GM18951 (cell line): ENCODE data around the gene SLC9A8.
A peak's percentile ranks its signal among the peaks of the same experiment; 100 is the strongest.

Source experiments
- POLR2A ChIP-seq: IDR thresholded peaks from 4 replicates; pipeline ENCODE4 v1.6.1; 2011; ENCODE audit warnings: mild to moderate bottlenecking; ENCODE audit not compliant: insufficient read length, insufficient read depth; ENCODE audit errors: extremely low read depth
- in situ Hi-C: fragments of 300-500 bp; cut with MboI; formaldehyde crosslinking; loops from one replicate; pipeline ENCODE4 v1.12.0; 2022; ENCODE audit warnings: low sequenced_read_pairs, mixed read lengths, inconsistent platforms; ENCODE audit not compliant: unreplicated experiment

SLC9A8 gene

DNA sequence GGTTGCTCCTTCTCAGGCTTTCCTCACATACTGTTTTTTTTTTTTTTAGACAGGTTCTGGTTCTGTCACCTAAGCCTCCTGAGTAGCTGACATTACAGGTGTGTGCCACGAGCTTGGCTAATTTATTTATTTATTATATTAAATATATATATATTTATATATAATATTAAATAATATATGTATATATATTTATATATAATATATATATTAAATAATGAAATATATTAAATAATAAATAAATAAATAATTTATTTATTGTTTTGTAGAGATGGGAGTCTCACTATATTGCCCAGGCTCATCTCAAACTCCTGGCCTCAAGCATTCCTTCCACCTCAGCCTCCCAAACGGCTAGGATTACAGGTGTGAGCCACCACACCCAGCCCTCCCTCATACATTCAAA is 28.3 kb upstream of the SLC9A8 start:
- TF ChIP-seq POLR2A = no peak
- in situ Hi-C loops = no loop called here

GRCh38 chr20:49785149-49785851 is 27.3 kb upstream of the SLC9A8 start:
- TF ChIP-seq POLR2A = peak; percentile 12
- in situ Hi-C loops = no loop called here

- in situ Hi-C loops = no loop called here
- no peak for TF ChIP-seq POLR2A
Measured at GRCh38 chr20:49785852-49786175, 26.8 kb upstream of the SLC9A8 start.

- TF ChIP-seq POLR2A = no peak
- in situ Hi-C loops = no loop called here
Measured at GRCh38 chr20:49786196-49786595, 26.4 kb upstream of the SLC9A8 start.

- TF ChIP-seq POLR2A = no peak
- in situ Hi-C loops = no loop called here
Measured at GRCh38 chr20:49786668-49787370, 25.8 kb upstream of the SLC9A8 start.

- no peak for TF ChIP-seq POLR2A
- in situ Hi-C loops = no loop called here
Measured at GRCh38 chr20:49787371-49788357, 25.0 kb upstream of the SLC9A8 start.

DNA sequence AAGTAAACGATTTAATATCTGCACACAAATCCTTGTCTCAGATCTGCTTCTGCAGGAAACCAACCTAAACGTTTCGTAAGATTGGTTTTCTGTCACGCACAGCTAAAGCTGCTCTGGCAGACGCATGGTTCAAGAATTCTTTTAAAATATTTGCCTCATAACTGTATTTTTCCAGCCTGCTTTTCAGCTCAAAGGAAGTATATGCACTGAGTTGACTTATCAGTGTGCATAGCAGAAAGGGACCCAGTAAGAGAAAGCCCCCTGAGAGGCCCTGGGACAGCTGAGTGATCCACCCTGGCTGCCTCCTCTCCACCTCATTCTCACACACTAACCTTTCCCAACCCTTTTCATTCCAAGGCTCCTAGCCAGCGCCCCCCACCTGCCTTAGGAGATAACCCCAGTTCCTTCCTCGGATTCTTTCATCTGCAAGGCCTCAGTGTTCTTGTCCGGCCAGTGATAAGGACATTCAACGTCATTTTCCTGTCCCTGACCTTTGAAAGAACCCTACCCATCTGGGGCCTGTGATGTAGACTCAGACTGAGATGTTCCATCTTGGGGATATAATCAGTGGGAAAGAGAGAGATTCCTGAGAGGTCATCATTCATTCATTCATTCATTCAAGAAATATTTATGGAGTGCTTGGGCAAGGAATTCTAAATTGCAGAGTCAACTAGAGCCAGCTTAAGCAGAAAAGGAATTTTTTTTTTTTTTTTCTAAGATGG is 22.4 kb upstream of the SLC9A8 start:
- in situ Hi-C loops = no loop called here
- no peak for TF ChIP-seq POLR2A

GRCh38 chr20:49791165-49791564 is 21.5 kb upstream of the SLC9A8 start:
- in situ Hi-C loops = no loop called here
- TF ChIP-seq POLR2A = no peak

DNA sequence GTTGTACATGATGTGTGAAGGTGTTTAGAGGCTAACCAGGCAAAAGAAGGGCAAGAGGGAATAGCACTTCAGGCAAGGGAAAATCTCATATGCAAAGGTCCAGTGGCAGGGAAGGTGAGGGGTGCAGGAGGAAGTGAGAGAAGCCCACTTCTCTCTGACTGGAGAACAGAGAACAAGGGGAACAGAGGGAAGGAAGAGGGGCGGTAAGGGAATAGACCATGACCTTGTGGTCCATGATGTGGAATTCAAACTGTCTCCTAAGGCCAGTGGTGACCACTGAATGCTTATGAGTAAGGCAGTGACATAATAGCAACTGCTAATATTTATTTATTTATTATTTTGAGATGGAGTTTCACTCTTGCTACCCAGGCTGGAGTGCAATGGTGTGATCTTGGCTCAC is 20.6 kb upstream of the SLC9A8 start:
- in situ Hi-C loops = no loop called here
- TF ChIP-seq POLR2A = no peak

DNA sequence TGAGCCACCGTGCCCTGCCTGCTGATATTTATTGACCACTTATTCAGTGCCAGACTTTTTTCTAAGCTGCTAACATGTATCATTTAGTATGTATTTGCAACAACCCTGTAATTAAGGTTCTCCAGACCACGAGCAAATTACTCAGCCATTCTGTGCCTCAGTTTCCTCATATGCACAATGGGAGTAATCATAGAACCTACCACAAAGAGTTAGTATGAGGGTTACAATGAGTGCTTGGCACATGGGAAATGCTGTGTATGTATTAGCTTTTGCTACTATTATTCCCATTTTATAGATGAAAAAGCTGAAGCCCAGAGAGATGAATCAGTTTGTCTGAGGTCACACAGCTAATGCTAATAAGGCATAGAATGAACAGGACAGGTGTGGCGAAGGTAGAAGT is 20.0 kb upstream of the SLC9A8 start:
- no peak for TF ChIP-seq POLR2A
- in situ Hi-C loops = no loop called here

GRCh38 chr20:49794336-49795134 is 18.1 kb upstream of the SLC9A8 start:
- in situ Hi-C loops = no loop called here
- no peak for TF ChIP-seq POLR2A

DNA sequence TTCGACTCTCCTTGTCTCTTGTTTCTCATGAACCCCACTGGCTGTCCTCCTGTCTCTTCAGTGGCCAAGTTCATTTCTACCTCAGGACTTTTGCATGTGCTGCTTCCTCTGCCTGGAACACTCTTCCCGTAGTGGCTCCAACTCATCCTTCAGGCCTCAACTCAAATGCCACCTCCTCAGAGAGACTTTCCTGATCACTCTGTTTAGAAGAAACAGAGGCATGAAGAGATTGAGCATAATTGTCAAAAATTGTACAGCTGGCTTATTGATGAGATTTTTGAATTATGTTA is 17.5 kb upstream of the SLC9A8 start:
- TF ChIP-seq POLR2A = no peak

More for the DNA sequence above, 17.5 kb upstream of the SLC9A8 start:
- in situ Hi-C loops = no loop called here
